Tibial nerve (tissue), 3 donors: ENCODE results near the gene KAT7.

Experiments used
- EP300 ChIP-seq, 2 donors: sonication (generic); formaldehyde crosslinking; IDR thresholded peaks; one replicate each; pipeline ENCODE4 v1.6.1; 2017; ENCODE audit warnings: antibody characterized with exemption in 2 of 2, mild to moderate bottlenecking in 1 of 2
- POLR2A ChIP-seq, 2 donors: fragments of 450-650 bp; IDR thresholded peaks; one replicate each; pipeline ENCODE4 v1.6.1; 2017; ENCODE audit warnings: antibody characterized with exemption in 2 of 2, mild to moderate bottlenecking in 2 of 2, moderate library complexity in 2 of 2

- TF ChIP-seq EP300 (IDR thresholded peaks at IDR 0.05), result no peak
- no peak for TF ChIP-seq POLR2A (IDR thresholded peaks at IDR 0.05)
Observed at GRCh38 chr17:49753959-49754391, 34.5 kb upstream of the KAT7 start.
